ENCODE measurements around the gene EHBP1.
A peak's percentile ranks its signal among the peaks of the same experiment; 100 is the strongest.

The EHBP1 gene

DNA sequence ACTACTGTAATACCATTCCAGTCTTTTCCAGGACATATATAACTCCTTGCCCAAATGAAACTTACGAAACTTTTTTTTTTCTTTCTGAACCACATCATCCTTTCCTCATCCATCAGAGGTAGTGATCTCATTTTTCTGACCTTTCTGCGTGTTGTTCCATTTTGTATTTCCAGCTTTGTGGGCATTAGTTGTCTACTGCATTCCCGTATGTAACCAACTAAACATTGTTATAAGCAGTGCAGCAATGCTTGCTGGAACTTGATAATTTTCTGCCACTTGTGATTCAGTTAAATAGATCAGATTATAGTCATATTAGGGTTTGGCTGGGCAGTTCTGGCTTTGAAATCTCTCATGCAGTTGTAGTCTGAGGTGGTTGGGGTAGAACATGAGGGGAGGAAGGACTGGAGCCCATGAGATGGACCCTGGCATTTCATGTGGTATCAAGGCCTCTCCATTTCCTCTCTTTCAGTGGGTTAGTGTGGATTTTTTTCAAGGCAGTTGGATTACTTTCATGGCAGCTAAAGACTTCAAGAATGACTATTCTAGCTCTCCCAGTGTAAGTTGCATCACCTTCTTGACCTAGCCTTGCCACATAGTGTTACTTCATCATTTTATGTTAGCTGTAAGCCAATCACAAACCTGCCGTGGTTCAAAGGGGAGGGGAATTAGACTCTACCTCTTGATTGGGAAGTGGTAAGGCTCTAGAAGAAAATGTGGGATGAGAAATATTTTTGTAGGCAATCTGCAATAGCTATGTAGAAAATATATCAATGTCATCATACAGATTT lies 80.5 kb downstream of the EHBP1 start:
- peak; percentile 71 for DNase-seq

GRCh38 chr2:62787386-62787785 lies 81.9 kb downstream of the EHBP1 start:
- DNase-seq, result peak; percentile 56

- no peak for DNase-seq
Measured at GRCh38 chr2:62789518-62789917, 84.0 kb downstream of the EHBP1 start.

DNA sequence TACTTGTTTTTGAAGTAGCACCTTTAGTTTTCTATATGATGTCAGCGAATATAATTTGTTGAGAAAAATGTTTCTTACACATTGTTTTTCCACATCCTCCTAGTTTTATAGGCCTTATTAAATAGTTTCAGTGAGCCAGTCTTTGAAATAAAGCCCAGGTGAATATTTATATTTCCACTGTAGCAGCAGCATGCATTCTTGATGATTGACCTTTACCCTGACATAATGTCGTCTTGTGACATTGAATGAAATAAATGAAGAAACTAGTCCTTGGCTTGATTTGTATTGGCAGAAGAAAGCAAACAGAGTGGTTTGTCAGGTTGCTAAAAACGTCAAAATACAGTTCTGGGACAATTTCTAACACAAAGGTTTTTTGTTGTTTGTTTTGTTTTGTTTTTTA lies 84.4 kb downstream of the EHBP1 start:
- no peak for DNase-seq

DNA sequence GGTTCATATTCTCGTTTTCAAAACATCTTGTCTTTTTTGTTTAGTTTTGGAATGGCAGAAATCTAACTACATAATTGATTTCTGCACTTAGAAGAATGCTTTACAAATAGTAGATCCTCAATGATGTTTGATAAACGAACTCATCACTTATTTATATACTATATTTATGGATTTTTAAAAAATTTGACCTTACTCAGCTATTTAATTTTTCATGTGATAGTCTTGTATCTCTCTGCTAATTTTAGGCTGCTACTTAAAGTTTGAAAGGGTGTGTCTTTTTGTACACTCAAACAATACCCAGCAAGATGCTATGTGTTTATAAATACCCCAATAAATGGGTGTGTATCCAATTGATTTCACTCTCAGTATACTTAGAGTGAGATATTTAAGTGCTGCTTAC lies 86.9 kb downstream of the EHBP1 start:
- DNase-seq, result no peak

GRCh38 chr2:62793213-62793612 lies 87.7 kb downstream of the EHBP1 start:
- DNase-seq, result no peak

- peak; percentile 54 for DNase-seq
Measured at GRCh38 chr2:62794791-62795190, 89.3 kb downstream of the EHBP1 start.

DNA sequence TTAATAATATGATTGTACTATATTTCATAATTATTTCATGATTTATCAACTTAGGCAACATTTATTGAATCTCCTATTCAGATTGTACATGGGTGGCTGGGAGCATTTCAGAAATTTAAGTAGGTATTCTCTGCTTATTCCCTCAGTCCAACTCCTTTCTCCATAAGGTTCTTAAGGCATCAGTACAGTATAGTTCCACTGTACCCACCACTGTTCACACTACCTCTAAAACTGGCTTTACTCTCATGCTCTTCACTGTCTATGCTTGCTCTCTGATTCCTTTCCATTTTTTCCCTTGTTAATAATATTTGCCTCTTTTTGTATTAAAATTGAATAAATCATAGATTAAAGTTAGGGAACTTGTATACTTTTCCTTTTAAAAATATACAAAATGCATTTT lies 89.8 kb downstream of the EHBP1 start:
- no peak for DNase-seq

DNA sequence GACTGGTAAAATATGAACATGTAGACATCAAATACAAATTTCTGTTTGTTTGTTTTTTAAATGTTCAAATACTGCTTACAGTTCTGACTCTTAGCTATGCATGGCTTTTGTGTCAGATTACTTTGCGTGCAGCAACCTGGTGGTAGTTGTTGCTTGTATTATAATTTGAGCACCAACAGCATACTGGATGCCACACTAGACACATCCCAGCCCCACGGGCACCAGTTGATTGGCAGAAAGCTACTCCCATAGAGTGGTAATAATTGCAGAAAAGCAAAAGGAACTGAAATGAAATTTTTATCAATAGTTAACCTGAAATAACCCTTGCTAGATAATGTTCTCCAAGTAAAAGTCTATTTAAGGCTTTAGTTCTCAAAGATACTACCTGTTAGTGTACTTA lies 91.6 kb downstream of the EHBP1 start:
- DNase-seq, result no peak

DNA sequence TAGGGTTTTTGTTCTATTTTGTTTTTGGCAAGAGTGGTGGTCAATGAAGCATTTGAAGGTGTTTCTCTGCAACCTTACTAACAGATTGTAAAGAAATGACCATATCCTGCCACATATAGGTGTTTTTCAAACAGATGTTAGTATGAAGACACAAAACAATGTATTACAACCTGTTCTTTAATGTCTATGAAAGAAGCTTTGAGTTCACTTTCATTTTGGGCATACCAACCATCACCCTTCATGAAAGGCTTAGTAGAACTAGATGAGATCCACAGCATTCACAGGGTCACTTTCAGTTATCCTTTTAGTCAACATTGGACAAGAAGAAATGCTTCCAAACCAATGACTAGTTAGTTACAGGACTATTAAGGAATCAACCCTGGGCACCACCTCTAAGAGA lies 95.1 kb downstream of the EHBP1 start:
- DNase-seq, result no peak

DNA sequence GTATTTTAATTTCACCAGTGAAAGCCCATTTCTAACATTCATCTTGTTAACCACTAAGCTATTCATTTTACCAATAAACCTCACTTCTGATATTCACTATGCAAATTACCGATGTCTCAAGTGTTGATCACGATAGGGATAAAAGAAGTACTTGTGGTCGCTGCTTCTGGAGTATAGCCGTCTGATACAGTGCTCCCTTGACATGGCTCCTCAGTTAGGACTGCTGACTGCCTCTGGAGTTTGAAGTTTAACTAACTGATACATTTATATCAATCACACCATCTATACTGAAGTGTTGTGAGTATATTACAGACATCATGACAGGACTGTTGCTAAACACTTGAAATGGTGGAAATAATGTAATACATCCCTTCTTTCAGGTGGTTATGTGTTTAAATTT lies 95.6 kb downstream of the EHBP1 start:
- no peak for DNase-seq

GRCh38 chr2:62801814-62802523 lies 96.5 kb downstream of the EHBP1 start:
- peak; percentile 21 for DNase-seq

DNA sequence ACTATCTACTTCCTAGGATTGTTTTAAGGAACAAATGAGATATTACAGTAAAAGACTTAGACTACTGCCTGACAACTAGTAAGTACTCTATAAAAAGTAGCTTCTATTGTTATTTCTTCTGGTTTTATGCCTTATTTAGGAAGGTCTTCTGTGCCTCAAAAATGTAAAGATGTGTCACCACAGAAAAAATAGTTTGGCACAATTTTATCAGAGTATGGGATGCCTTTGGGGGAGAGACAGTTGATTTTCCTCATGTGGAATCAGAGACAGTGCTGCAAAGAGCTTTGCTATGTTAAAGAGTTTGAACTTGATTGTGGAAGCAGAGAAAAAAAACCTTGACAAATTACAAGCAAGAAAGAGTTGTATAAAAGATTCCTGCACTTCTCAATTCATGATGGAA lies 98.4 kb downstream of the EHBP1 start:
- peak; percentile 49 for DNase-seq

GRCh38 chr2:62806231-62806630 lies 100.7 kb downstream of the EHBP1 start:
- DNase-seq, result no peak

DNA sequence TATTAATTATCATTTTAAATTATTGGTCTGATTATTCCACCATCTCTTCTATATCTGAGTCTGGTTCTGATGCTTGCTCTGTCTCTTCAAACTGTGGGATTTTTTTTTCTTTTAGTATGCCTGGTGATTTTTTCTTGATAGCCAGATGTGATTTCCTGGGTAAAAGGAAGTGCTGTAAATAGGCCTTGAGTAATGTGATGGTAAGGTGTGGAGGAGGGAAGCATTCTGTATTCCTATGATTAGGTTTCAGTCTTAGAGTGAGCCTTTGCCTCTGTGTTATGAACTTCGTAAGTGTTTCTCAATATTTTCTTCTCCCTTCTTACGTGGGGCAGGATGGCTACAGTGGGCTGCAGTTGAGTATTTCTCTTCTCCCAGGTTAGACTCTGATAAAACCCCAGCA lies 103.0 kb downstream of the EHBP1 start:
- DNase-seq, result no peak

GRCh38 chr2:62811086-62811485 lies 105.6 kb downstream of the EHBP1 start:
- no peak for DNase-seq

DNA sequence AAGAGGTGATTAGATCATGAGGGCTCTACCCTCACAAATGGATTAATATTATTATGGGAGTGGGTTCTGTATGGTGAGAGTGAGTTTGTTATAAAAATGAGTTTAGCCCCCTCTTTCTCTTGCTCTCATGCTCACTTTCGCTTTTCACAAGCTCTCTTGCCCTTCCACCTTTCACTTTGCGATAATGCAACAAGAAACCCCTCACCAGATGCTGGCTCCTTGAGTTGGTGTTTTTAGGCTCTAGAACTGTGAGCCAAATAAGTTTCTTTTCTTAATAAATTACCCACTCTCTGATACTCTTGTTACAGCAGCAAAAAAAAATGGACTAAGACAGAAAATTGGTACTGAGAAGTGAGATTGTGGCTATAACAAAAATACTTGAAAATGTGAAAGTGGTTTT lies 106.5 kb downstream of the EHBP1 start:
- DNase-seq, result no peak

GRCh38 chr2:62812921-62813825 lies 107.7 kb downstream of the EHBP1 start:
- DNase-seq, result no peak

DNA sequence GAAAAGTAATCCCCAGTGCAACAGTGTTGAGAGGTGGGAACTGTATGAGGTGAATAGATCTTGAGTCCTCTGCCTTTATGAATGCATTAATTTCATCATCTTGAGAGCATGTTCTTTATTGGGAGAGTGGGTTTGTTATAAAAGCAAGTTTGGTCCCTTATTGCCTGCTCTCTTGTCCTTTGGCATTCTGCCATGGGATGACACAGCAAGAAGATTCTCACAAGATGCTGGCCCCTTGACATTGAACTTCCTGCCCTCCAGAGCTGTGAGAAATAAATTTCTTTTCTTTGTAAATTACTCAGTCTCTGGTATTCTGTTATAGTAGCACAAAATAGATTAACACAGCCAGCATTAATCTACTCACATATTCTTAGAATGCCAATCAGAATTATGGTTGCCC lies 108.6 kb downstream of the EHBP1 start:
- peak; percentile 79 for DNase-seq

GRCh38 chr2:62817348-62817747 lies 111.8 kb downstream of the EHBP1 start:
- no peak for DNase-seq

DNA sequence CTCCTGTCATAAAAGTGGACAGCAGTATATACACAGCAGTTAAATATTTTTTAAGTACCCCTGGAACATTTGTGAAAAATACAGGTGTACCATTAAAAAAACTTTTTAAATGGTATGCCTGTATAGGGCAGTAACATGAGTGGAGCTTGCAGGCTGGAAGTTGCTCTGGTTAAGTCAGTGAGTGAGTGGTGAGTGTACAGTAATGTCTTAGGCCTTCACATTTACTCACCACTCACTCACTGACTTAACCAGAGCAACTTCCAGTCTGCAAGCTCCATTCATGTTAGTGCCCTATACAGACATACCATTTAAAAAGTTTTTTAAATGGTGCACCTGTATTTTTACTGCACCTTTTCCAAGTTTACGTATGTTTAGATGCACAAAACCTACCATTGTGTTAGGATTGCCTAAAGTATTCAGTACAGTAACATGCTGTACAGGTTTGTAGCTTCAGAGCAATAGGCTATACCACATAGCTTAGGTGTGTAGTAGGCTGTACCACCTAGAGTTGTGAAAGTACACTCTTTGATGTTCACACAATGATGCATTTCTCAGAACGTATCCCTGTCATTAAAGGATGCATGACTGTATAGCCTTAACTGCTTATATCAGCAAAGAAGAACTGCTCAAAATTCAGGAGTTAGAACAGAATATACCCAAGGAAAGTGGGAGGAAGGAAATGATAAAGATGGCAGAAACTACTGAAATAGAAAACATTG lies 112.6 kb downstream of the EHBP1 start:
- DNase-seq, result peak; percentile 31

DNA sequence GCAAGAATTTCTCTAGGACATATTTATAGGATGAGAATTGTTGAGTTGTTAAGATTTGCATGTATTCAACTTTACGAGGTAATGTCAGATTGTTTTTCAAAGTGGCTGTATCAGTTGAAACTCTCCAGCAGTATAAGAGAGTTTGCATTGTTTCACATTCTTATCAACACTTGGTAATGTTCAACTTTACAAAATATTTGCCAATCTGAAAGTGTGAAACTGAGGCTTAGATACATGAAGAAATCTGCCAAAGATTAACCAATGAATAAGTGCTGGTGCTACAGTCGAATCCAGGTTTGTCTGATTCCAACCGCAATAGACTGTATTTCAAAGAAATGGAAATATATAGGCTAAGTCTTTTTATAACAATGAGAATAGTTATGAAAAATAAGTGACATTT lies 117.0 kb downstream of the EHBP1 start:
- no peak for DNase-seq

DNA sequence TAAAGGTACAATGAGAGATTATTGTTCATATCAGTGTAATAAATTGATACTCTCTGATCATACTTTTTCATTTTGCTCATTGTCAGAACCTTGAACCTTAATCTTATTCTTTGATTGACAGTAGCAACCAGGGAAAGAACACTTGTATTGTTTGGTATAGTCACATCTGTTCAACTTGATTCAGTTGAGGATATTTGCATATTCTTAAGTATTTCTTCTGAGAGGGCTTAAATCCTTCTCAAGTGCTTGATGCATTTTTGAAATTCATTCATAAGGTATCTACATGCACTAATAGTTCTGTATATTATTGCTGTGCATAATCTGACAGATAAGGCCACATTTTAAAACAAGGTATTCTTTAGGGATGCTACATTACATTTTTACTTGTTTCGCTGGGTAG lies 118.9 kb downstream of the EHBP1 start:
- DNase-seq, result no peak
